ENCODE results near the gene HAAO. TPM values are rescaled to one million over a fixed set of nuclear protein-coding genes. Genes with fewer than 3 reads are reported as not detected.

HAAO gene
- total and polyA plus RNA-seq, 12 donors: 2.7 to 30.1 (median 12.6) TPM

- Histone ChIP-seq H3K27me3 (no peaks in the 10 kb centered on the region), H3K36me3 (replicated peaks in 1 of 2) (no peaks in the 10 kb centered on the region), H3K27ac (peak overlapping the region; percentile 59 to 79 (median 76)), H3K4me1 (replicated peaks in 1 of 2) (peaks cover 12 to 14% of the 10 kb centered on the region in 2 donors), H3K9me3 (replicated peaks in 1 of 3) (no peaks in the 10 kb centered on the region), H3K4me3 (no peak overlapping the region)
- no peak for DNase-seq
- TF ChIP-seq, protein P1, sequence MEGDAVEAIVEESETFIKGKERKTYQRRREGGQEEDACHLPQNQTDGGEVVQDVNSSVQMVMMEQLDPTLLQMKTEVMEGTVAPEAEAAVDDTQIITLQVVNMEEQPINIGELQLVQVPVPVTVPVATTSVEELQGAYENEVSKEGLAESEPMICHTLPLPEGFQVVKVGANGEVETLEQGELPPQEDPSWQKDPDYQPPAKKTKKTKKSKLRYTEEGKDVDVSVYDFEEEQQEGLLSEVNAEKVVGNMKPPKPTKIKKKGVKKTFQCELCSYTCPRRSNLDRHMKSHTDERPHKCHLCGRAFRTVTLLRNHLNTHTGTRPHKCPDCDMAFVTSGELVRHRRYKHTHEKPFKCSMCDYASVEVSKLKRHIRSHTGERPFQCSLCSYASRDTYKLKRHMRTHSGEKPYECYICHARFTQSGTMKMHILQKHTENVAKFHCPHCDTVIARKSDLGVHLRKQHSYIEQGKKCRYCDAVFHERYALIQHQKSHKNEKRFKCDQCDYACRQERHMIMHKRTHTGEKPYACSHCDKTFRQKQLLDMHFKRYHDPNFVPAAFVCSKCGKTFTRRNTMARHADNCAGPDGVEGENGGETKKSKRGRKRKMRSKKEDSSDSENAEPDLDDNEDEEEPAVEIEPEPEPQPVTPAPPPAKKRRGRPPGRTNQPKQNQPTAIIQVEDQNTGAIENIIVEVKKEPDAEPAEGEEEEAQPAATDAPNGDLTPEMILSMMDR (IDR thresholded peaks at IDR 0.05): no peak
- no peak for TF ChIP-seq POLR2A (IDR thresholded peaks at IDR 0.05)
- 34 to 61% (median 52%) methylated on average over 2 of the region's 2 CpGs for WGBS, 4 donors
- intact Hi-C loops (cut with DNase I): no loop called here
These were observed 70.5 kb downstream of the HAAO start for GRCh38 chr2:42721898-42722297.

Other genes with a start within 250 kb of the HAAO start
- gene MTA3, start 224.0 kb downstream of the HAAO start, total RNA-seq: 100 to 1,000 TPM in 2 of 9 donors, 10 to 100 TPM in 7; 51.5 to 118 (median 85.3) TPM
- 100 to 1,000 TPM; 125 to 168 (median 142) TPM for gene MTA3, start 224.0 kb downstream of the HAAO start, polyA plus RNA-seq
- 1 to 10 TPM in 5 of 9 donors, under 1 TPM in 3, not detected in 1; 0.22 to 2.4 (median 1.3) TPM for gene OXER1, start 28.4 kb downstream of the HAAO start, total RNA-seq
- 10 to 100 TPM in 1 of 3 donors, 1 to 10 TPM in 1, under 1 TPM in 1; 0.16 to 11.2 (median 5.2) TPM for gene OXER1, start 28.4 kb downstream of the HAAO start, polyA plus RNA-seq